PC-3 (cell line): ENCODE data around the gene DHX29.

ENCODE experiments used
- EZH2 ChIP-seq: fragments of 300-600 bp; sonication (generic); IDR thresholded peaks from one replicate; pipeline ENCODE4 v1.6.1; 2017; ENCODE audit warnings: antibody characterized with exemption, mild to moderate bottlenecking, low read length; ENCODE audit not compliant: unreplicated experiment
- EZH2phosphoT487 ChIP-seq: fragments of 300-600 bp; sonication (generic); IDR thresholded peaks from 2 replicates; pipeline ENCODE4 v1.6.1; 2018; ENCODE audit warnings: mild to moderate bottlenecking, antibody characterized with exemption, low read length, borderline replicate concordance
- TF ChIP-seq, protein P1 (sequence below): fragments of 300-600 bp; sonication (generic); conservative IDR thresholded peaks from 2 replicates; pipeline ENCODE4 v1.5.1; 2017; ENCODE audit warnings: antibody characterized with exemption, low read depth, mild to moderate bottlenecking, low read length

DNA sequence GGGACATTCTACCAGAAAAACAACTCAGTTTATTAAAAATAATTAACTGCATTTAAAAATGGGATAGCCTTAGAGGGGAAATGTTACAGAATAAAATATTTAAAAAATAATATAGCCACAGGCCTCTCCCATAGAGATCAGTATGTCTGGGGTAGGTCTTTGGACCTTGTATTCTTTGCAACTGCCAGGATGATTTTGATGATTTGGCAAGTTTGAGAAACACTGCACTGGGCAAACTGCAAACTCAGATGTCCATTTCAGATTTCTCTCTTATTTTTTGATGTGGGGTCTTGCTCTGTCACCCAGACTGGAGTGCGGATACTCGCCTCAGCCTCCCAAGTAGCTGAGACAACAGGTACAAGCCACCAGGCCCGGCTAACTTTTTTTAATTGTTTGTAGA is 49.2 kb downstream of the DHX29 start:
- TF ChIP-seq, protein P1, sequence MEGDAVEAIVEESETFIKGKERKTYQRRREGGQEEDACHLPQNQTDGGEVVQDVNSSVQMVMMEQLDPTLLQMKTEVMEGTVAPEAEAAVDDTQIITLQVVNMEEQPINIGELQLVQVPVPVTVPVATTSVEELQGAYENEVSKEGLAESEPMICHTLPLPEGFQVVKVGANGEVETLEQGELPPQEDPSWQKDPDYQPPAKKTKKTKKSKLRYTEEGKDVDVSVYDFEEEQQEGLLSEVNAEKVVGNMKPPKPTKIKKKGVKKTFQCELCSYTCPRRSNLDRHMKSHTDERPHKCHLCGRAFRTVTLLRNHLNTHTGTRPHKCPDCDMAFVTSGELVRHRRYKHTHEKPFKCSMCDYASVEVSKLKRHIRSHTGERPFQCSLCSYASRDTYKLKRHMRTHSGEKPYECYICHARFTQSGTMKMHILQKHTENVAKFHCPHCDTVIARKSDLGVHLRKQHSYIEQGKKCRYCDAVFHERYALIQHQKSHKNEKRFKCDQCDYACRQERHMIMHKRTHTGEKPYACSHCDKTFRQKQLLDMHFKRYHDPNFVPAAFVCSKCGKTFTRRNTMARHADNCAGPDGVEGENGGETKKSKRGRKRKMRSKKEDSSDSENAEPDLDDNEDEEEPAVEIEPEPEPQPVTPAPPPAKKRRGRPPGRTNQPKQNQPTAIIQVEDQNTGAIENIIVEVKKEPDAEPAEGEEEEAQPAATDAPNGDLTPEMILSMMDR: no peak
- TF ChIP-seq EZH2phosphoT487 (no peak), EZH2 (no peak)
